GM12878 (cell line): ENCODE results near the gene MAP2K1. TPM values are rescaled to one million over a fixed set of nuclear protein-coding genes. Genes with fewer than 3 reads are reported as not detected.

Experiments
- ATAC-seq: fragments of 200-7000 bp; cut with Tn5 transposase; 3 replicates; pipeline ENCODE4 v1.9.1; 2020; ENCODE audit warnings: mild to moderate bottlenecking, moderate library complexity
- Bru-seq: library from RNA; stranded (reverse); fragments of 400-500 nt; gene quantifications from one replicate; lab custom pipeline; 2021; lab: Mats Ljungman, UMichigan
- BruChase-seq, 2 experiments: library from RNA; stranded (reverse); fragments of 400-500 nt; gene quantifications; one replicate each; lab custom pipeline; 2021; lab: Mats Ljungman, UMichigan
- BruUV-seq: library from RNA; stranded (reverse); fragments of 400-500 nt; replicated peaks from 2 replicates; lab custom pipeline; 2021; lab: Mats Ljungman, UMichigan
- CTCF ChIA-PET: fragments of 300-600 bp; sonication (Branson Sonifier 250); formaldehyde crosslinking; extraction: SDS; loops from one replicate; lab custom pipeline; 2021; ENCODE audit warnings: inconsistent platforms; lab: Yijun Ruan, JAX
- POLR2A ChIA-PET: fragments of 350-600 bp; formaldehyde crosslinking; extraction: SDS; loops from one replicate; lab custom pipeline; 2021; ENCODE audit warnings: inconsistent platforms; lab: Charles Lee
- RAD21 ChIA-PET: fragments of 300-600 bp; sonication (Branson Sonifier 250); formaldehyde crosslinking; loops from one replicate; lab custom pipeline; 2023; ENCODE audit warnings: antibody characterized with exemption; ENCODE audit not compliant: unreplicated experiment; lab: Charles Lee
- SMC1A ChIA-PET: fragments of 300-600 bp; sonication (Branson Sonifier 250); formaldehyde crosslinking; loops from one replicate; lab custom pipeline; 2023; ENCODE audit not compliant: unreplicated experiment, uncharacterized antibody; lab: Charles Lee
- DNase-seq: peaks from one replicate; pipeline ENCODE4 v3.0.0-alpha.2; 2011; ENCODE audit warnings: low read depth, low spot score
- FAIRE-seq: peaks from 3 replicates; lab custom pipeline; 2011; peaks lifted over from hg19 to GRCh38; lab: Jason Lieb, UNC
- H2AFZ ChIP-seq: 2 replicates; pipeline ENCODE4 v1.6.0; 2011; ENCODE audit warnings: low read depth, low read length, control low read depth; ENCODE audit not compliant: control insufficient read depth
- H3K27ac ChIP-seq: 2 replicates; pipeline ENCODE4 v1.5.1; 2011; ENCODE audit warnings: control low read depth; ENCODE audit not compliant: control insufficient read depth, insufficient read depth
- H3K27me3 ChIP-seq, 2 experiments: replicated peaks in 1 of 2; 2 replicates each; pipeline versions ENCODE4 v1.6.0 to v1.6.1; 2011; ENCODE audit warnings: low read length in 1 of 2; ENCODE audit not compliant: control insufficient read depth in 2 of 2, insufficient read depth in 2 of 2
- H3K36me3 ChIP-seq, 2 experiments: 2 replicates each; pipeline ENCODE4 v1.5.1; 2011; ENCODE audit warnings: low read length in 1 of 2; ENCODE audit not compliant: control insufficient read depth in 2 of 2, insufficient read depth in 2 of 2
- H3K4me1 ChIP-seq: 2 replicates; pipeline ENCODE4 v1.6.1; 2011; ENCODE audit warnings: mild to moderate bottlenecking, low read length, moderate library complexity, mixed read lengths; ENCODE audit not compliant: control insufficient read depth, insufficient read depth
- H3K4me2 ChIP-seq: 2 replicates; pipeline ENCODE4 v1.6.0; 2011; ENCODE audit warnings: control low read depth; ENCODE audit not compliant: control insufficient read depth, insufficient read depth
- H3K4me3 ChIP-seq: fragments of 200-600 bp; sonication (generic); 2 replicates; pipeline ENCODE4 v1.5.1; 2016
- H3K79me2 ChIP-seq: 2 replicates; pipeline ENCODE4 v1.6.0; 2011; ENCODE audit warnings: low read length; ENCODE audit not compliant: control insufficient read depth, insufficient read depth
- H3K9ac ChIP-seq: 2 replicates; pipeline ENCODE4 v1.8.0; 2011; ENCODE audit warnings: low read length, control low read depth, mixed read lengths; ENCODE audit not compliant: control insufficient read depth, insufficient read depth
- H3K9me3 ChIP-seq: replicated peaks from 3 replicates; pipeline ENCODE4 v1.5.1; 2011; ENCODE audit warnings: mild to moderate bottlenecking, low read length; ENCODE audit not compliant: control insufficient read depth, insufficient read depth
- H4K20me1 ChIP-seq: 2 replicates; pipeline ENCODE4 v1.6.0; 2011; ENCODE audit not compliant: control insufficient read depth, insufficient read depth
- ATF2 ChIP-seq: IDR thresholded peaks from 2 replicates; pipeline ENCODE4 v1.6.1; 2012; ENCODE audit warnings: low read length, inconsistent platforms
- ESRRA ChIP-seq: IDR thresholded peaks from 2 replicates; pipeline ENCODE4 v1.6.1; 2012; ENCODE audit warnings: mild to moderate bottlenecking, low read length, improper control_type of control experiment
- MEF2B ChIP-seq: fragments of 450-650 bp; IDR thresholded peaks from 2 replicates; pipeline ENCODE4 v1.6.1; 2018; ENCODE audit warnings: mild to moderate bottlenecking, moderate library complexity; ENCODE audit not compliant: partially characterized antibody, poor library complexity, severe bottlenecking
- NFYB ChIP-seq: IDR thresholded peaks from 2 replicates; pipeline ENCODE4 v1.6.1; 2011; ENCODE audit warnings: low read depth, mild to moderate bottlenecking, low read length, improper control_type of control experiment, moderate library complexity; ENCODE audit not compliant: insufficient read depth
- NKRF ChIP-seq: fragments of 450-650 bp; conservative IDR thresholded peaks from 2 replicates; pipeline ENCODE4 v1.6.1; 2017; ENCODE audit warnings: mild to moderate bottlenecking, moderate library complexity
- NRF1 ChIP-seq: conservative IDR thresholded peaks from 2 replicates; pipeline ENCODE4 v1.6.1; 2011; ENCODE audit warnings: mild to moderate bottlenecking, low read depth, low read length, improper control_type of control experiment
- POU2F2 ChIP-seq: IDR thresholded peaks from 3 replicates; pipeline ENCODE4 v1.6.1; 2011; ENCODE audit warnings: low read depth, mild to moderate bottlenecking, low read length, borderline replicate concordance
- SIN3A ChIP-seq: IDR thresholded peaks from 2 replicates; pipeline ENCODE4 v1.6.1; 2012; ENCODE audit warnings: low read depth, low read length, improper control_type of control experiment
- SMC3 ChIP-seq: IDR thresholded peaks from 2 replicates; pipeline ENCODE4 v1.6.1; 2011; ENCODE audit warnings: low read length, improper control_type of control experiment, borderline replicate concordance
- ZBTB33 ChIP-seq: fragments of 450-650 bp; IDR thresholded peaks from 2 replicates; pipeline ENCODE4 v1.6.1; 2017; ENCODE audit warnings: mild to moderate bottlenecking
- WGBS: methylation state at CpG from one replicate; pipeline ENCODE4 v1.1.6; 2016; ENCODE audit warnings: low lambda C conversion rate; ENCODE audit not compliant: insufficient replicate concordance, insufficient coverage; ENCODE audit errors: missing lambda C conversion rate; 5-methylcytosine and 5-hydroxymethylcytosine counted together
- in situ Hi-C: fragments of 300-500 bp; cut with MboI; formaldehyde crosslinking; loops from 9 replicates; pipeline ENCODE4 v1.14.3; 2018; ENCODE audit warnings: mixed read lengths
- intact Hi-C: fragments of 100-400 bp; cut with micrococcal nuclease; formaldehyde crosslinking; loops from one replicate; pipeline ENCODE4 v1.14.2; 2022; ENCODE audit not compliant: unreplicated experiment
- long read RNA-seq, 2 experiments: library from polyadenylated mRNA; unstranded; transcript quantifications; one replicate each; pipeline ENCODE4 v2.0.0, GENCODE V29; 2019 to 2020
- polyA minus RNA-seq, 3 experiments: library from RNA; depleted of rRNA, polyadenylated mRNA; stranded (reverse); fragments of >200 nt; gene quantifications; 2 replicates each; pipeline ENCODE4 v1.2.3, GENCODE V29; 2011
- polyA plus RNA-seq, 11 experiments: library from polyadenylated mRNA; depleted of rRNA in 4 of 11; unstranded in 6 of 11; stranded (reverse) in 5 of 11; fragments of >200 nt; fragmentation: Nextera tagmentation in 4 of 11; fragmentation: Illumina TruSeq in 1 of 11; extraction: Ambion mirVana in 4 of 11; extraction: Trizol in 1 of 11; gene quantifications; 1 replicate in 1 of 11; 2 replicates in 10 of 11; pipeline versions ENCODE4 v1.2.1 to v1.2.3, GENCODE V29; 2011 to 2016; ENCODE audit warnings: inconsistent platforms in 2 of 11, missing spikeins in 2 of 11, low read depth in 1 of 11
- total RNA-seq, 4 experiments: library from RNA; depleted of rRNA in 3 of 4; stranded (reverse); fragments of >200 nt in 3 of 4; fragmentation: Illumina TruSeq in 1 of 4; extraction: Trizol in 1 of 4; gene quantifications; 2 replicates each; pipeline versions ENCODE4 v1.2.1 to v1.2.3, GENCODE V29; 2013 to 2021

The MAP2K1 gene
- total RNA-seq (2013; cell fraction: nucleolus; rRNA removed), result 57.1 and 60.7 TPM in 2 replicates
- total RNA-seq (2014; rRNA removed), result 50.0 and 55.5 TPM in 2 replicates
- 28.1 and 30.1 TPM in 2 replicates for total RNA-seq (2014; rRNA removed; fragmentation: Illumina TruSeq; extraction: Trizol)
- 66.1 and 68.9 TPM in 2 replicates for total RNA-seq (2021)
- polyA plus RNA-seq (2011; ENCODE audit: low read depth), result 43.7 TPM
- polyA plus RNA-seq (2011; rRNA removed), result 101 and 112 TPM in 2 replicates
- 60.8 and 86.0 TPM in 2 replicates for polyA plus RNA-seq (2011; cell fraction: cytosol; rRNA removed)
- 40.4 and 44.1 TPM in 2 replicates for polyA plus RNA-seq (2011; cell fraction: nucleus; rRNA removed)
- 54.2 and 71.2 TPM in 2 replicates for polyA plus RNA-seq (2012)
- polyA plus RNA-seq (2014; fragmentation: Illumina TruSeq; extraction: Trizol), result 41.6 and 47.2 TPM in 2 replicates
- 10 to 100 TPM; 11.2 to 17.7 TPM for polyA plus RNA-seq (2014; fragmentation: Nextera tagmentation; extraction: Ambion mirVana)
- 62.1 and 63.2 TPM in 2 replicates for polyA plus RNA-seq (2014; rRNA removed)
- 10 to 100 TPM; 72.8 to 79.4 TPM for polyA plus RNA-seq (2016; fragmentation: Nextera tagmentation; extraction: Ambion mirVana)
- 37.0 and 45.6 TPM in 2 replicates for polyA minus RNA-seq (2011; rRNA and poly(A)+ RNA removed)
- polyA minus RNA-seq (2011; cell fraction: cytosol; rRNA and poly(A)+ RNA removed), result 15.0 and 16.3 TPM in 2 replicates
- 17.0 and 21.6 TPM in 2 replicates for polyA minus RNA-seq (2011; cell fraction: nucleus; rRNA and poly(A)+ RNA removed)
- Bru-seq, nascent RNA, result percentile 90 among the genes with signal in this experiment
- BruChase-seq, experiment 1, labeled RNA remaining after a 6-hour chase, result percentile 94 among the genes with signal in this experiment
- percentile 87 among the genes with signal in this experiment for BruChase-seq, experiment 2, labeled RNA remaining after a 2-hour chase
- long read RNA-seq, experiment 1, transcript MAP2K1-201 (11 exons, 3,410 nt), result major isoform, 23 of 34 reads
- long read RNA-seq, experiment 1, partial matches to known transcripts, result 5 of 34 reads
- long read RNA-seq, experiment 1, other reads (novel, unspliced or antisense), result 6 of 34 reads
- long read RNA-seq, experiment 2, transcript MAP2K1-201 (11 exons, 3,410 nt), result major isoform, 6 of 36 reads
- long read RNA-seq, experiment 2, partial matches to known transcripts, result 10 of 36 reads
- long read RNA-seq, experiment 2, other reads (novel, unspliced or antisense), result 20 of 36 reads

DNA sequence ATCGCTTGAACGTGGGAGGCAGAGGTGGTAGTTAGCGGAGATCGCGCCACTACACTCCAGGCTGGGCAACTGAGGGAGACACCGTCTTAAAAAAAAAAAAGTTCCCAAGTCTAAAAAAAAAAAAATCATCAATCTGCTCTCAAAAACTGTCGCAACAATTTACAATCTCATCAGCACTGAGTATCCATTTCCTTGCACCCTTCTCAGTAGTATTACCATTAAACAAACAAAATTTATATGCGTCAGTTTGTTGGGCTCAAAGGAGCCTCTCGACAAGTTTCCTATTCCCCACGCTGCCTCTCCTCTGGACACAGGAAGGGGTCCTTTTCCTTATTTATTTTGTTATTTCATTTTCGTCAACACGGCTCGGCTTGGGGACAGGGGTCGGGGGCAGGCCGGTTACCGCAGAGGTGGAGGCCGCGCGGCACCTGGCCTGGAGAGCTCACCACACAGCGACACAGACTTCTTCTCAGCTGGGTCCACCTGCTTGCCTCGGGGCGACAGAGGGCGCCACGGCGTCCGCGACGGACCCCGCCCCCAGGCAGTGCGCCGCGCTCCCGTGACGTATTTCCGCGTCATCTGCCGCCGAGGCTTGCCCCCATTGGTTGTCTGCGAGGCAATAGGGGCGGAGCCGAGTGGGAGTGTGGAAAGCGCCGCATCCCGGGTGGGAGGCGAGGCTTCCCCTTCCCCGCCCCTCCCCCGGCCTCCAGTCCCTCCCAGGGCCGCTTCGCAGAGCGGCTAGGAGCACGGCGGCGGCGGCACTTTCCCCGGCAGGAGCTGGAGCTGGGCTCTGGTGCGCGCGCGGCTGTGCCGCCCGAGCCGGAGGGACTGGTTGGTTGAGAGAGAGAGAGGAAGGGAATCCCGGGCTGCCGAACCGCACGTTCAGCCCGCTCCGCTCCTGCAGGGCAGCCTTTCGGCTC, at the start of gene MAP2K1:
MAP2K1 (plus strand) TSS at position 709 of the 920 bp plus-strand sequence. CDS start 436 bp downstream, outside the sequence.
- Histone ChIP-seq H3K4me2 (peak within 1 kb of the TSS; percentile 80), H2AFZ (peak within 1 kb of the TSS; percentile 81), H4K20me1 (no peaks in the 10 kb centered on the region), H3K9me3 (no peaks in the 10 kb centered on the region), H3K27me3 (no peaks in the 10 kb centered on the region), H3K27ac (peak within 1 kb of the TSS; percentile 73), H3K9ac (peak within 1 kb of the TSS; percentile 84), H3K4me1 (peaks cover 17% of the 10 kb centered on the region; the same call in 1 of the 2 replicates), H3K36me3 (no peaks in the 10 kb centered on the region), H3K4me3 (peak within 1 kb of the TSS; percentile 100), H3K79me2 (peaks cover 58% of the 10 kb centered on the region)
- ChIA-PET SMC1A (interaction anchor here (0.6 to 5.0 kb wide), 10 partner anchors 8 to 112 kb away, joined by 3 to 71 read pairs (median 13); partner anchors contain the start of gene SNAPC5), POLR2A (interaction anchor here (0.7 to 9.7 kb wide), 11 partner anchors 16 to 118 kb away, joined by 3 to 120 read pairs (median 4); partner anchors contain the start of genes RPL4, SNAPC5 and ZWILCH), RAD21 (interaction anchor here (0.6 to 7.6 kb wide), 18 partner anchors 16 to 120 kb away, joined by 3 to 119 read pairs (median 5); partner anchors contain the start of genes SNAPC5 and ZWILCH), CTCF (interaction anchor here (0.6 to 5.5 kb wide), 11 partner anchors 14 to 1252 kb away, joined by 3 to 90 read pairs (median 9); partner anchors contain the start of genes SNAPC5 and TIPIN)
- in situ Hi-C loops (no loop called here), intact Hi-C loops (loop anchor here (1.0 kb wide), 3 partner anchors 30 to 111 kb away; partner anchors contain the start of genes SNAPC5 and TIPIN)
- peak; percentile 47 for FAIRE-seq
- BruUV-seq, result TSS peak; percentile 88
- peak; percentile 84 for ATAC-seq
- 4% methylated on average over 54 of the region's 69 CpGs for WGBS
- peak; percentile 90 for DNase-seq
- TF ChIP-seq SIN3A (peak; percentile 84), NRF1 (0 out of 2 replicates have a peak, but pooled peaks have one; percentile 13), NFYB (peak; percentile 58; the same call in 1 of the 2 replicates), ESRRA (no peak), NKRF (peak; percentile 86), MEF2B (peak; percentile 11), POU2F2 (peak; percentile 74; the same call in 1 of the 3 replicates), SMC3 (peak; percentile 56), ZBTB33 (no peak), ATF2 (no peak)
